Measurements from ENCODE around the gene A4GALT. TPM values are rescaled to one million over a fixed set of nuclear protein-coding genes. Genes with fewer than 3 reads are reported as not detected.

Gene A4GALT
- total and polyA plus RNA-seq, 2 of the 13 experiments (the other 11 are each of a cell fraction or from before 2014, with no cell fraction given), result 0.09 to 1.1 TPM

DNA sequence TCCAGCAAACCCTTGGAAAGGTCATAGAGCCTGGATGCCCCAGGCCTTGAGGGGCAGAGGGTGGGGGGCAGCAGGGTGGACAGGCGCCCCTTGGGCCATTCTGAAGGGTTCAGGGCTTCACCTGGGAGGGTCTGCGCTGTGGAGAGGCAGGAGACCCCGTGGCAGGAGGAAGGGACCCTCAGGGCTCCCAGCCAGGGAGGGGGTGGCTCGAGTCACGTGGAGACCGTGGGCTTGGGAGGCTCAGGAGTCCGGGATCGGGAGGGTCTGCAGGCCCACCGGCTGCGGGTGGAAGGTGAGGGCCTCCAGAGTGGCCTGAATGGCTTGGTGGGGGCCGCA is 48.5 kb upstream of the A4GALT start (continued):
- TF ChIP-seq, protein P1, sequence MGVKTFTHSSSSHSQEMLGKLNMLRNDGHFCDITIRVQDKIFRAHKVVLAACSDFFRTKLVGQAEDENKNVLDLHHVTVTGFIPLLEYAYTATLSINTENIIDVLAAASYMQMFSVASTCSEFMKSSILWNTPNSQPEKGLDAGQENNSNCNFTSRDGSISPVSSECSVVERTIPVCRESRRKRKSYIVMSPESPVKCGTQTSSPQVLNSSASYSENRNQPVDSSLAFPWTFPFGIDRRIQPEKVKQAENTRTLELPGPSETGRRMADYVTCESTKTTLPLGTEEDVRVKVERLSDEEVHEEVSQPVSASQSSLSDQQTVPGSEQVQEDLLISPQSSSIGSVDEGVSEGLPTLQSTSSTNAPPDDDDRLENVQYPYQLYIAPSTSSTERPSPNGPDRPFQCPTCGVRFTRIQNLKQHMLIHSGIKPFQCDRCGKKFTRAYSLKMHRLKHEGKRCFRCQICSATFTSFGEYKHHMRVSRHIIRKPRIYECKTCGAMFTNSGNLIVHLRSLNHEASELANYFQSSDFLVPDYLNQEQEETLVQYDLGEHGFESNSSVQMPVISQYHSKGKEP (CRISPR knock-in tag; IDR thresholded peaks at IDR 0.05), result no peak

DNA sequence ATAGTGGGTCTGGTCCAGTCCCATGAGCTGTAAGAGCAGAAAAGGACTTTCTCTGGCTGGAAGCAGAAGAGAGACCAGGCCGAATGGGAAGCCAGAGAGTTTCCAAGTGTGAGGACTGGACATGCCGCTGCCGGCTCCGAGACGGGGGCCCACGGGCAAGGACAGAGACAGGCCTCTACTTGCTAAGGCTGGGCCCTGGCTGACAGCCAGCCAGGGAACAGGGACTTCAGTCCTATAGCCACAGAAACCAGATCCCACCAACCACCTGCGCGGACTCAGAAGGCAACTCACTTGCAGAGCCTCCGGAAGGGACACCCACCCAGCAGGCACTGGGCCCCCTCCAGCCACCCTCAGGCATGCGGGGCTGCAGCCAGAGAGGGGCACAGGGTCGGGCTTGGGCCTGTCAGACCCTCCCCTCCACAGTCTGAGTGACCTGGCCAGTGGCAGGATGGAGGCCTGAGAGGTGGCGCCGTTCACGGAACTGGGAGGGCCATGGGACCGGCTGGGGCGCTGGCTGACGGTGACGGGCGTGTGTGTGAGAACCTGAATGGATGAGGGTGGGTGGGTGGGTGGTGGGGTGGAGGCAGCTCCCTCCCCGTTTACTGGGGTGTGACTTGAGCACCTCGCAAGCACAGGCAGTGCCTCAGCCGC is 47.8 kb upstream of the A4GALT start:
- no TSS peak for BruUV-seq (replicated peaks)
- DNase-seq (ENCODE audit: low spot score) (no peak), ATAC-seq (peak; percentile 12), FAIRE-seq (no peak)
- no peaks in the 10 kb centered on the region for H4K20me1 ChIP-seq (ENCODE audit: insufficient read depth, low read length)
- H3K27me3 ChIP-seq (ENCODE audit: control insufficient read depth in 1 of 2, insufficient read depth in 2 of 2, low read length in 2 of 2), result peaks cover 2 to 16% of the 10 kb centered on the region in 2 experiments; a peak in 3 of 5 replicates
- H3K9ac ChIP-seq (ENCODE audit: insufficient read depth, low read depth, low read length), result no peak overlapping the region
- H2AFZ ChIP-seq (ENCODE audit: low read length), result no peak overlapping the region
- POLR2A ChIA-PET, result no interaction called here
- no peaks in the 10 kb centered on the region for H3K79me2 ChIP-seq (ENCODE audit: insufficient read depth, low read length)
- peaks cover 80% of the 10 kb centered on the region for H3K4me1 ChIP-seq (ENCODE audit: insufficient read depth, low read length)
- WGBS (ENCODE audit: low lambda C conversion rate), result 52% methylated on average over 9 of the region's 22 CpGs
- no peaks in the 10 kb centered on the region for H3K36me3 ChIP-seq (replicated peaks in 1 of 2; ENCODE audit: control insufficient read depth in 1 of 2, insufficient read depth in 2 of 2, low read length in 2 of 2)
- CTCF ChIA-PET (ENCODE audit: low intra/inter-chr PET ratio, low total read pairs), result no interaction called here
- no peaks in the 10 kb centered on the region for H3K9me3 ChIP-seq (ENCODE audit: low read length)
- peak overlapping the region; percentile 61 for H3K4me2 ChIP-seq (ENCODE audit: low read depth, low read length)
- H3K27ac ChIP-seq (ENCODE audit: extremely low read length, insufficient read depth, low read length), result no peak overlapping the region
- in situ Hi-C loops (cut with HindIII; ENCODE audit: extremely low pct_ligation_motif_present, low pct_unique_long_range_greater_than_20kb), result no loop called here
- intact Hi-C loops (cut with micrococcal nuclease; ENCODE audit: unreplicated experiment), result no loop called here
- H3K4me3 ChIP-seq (replicated peaks in 1 of 3; ENCODE audit: insufficient read depth in 1 of 3, low read depth in 2 of 3, low read length in 3 of 3), result peak overlapping the region in 1 of 3 experiments; percentile 41; a peak in 1 of 6 replicates
- TF ChIP-seq MIER3 (CRISPR knock-in tag; IDR thresholded peaks at IDR 0.05; ENCODE audit: borderline replicate concordance), result no peak
- TF ChIP-seq, protein P2, sequence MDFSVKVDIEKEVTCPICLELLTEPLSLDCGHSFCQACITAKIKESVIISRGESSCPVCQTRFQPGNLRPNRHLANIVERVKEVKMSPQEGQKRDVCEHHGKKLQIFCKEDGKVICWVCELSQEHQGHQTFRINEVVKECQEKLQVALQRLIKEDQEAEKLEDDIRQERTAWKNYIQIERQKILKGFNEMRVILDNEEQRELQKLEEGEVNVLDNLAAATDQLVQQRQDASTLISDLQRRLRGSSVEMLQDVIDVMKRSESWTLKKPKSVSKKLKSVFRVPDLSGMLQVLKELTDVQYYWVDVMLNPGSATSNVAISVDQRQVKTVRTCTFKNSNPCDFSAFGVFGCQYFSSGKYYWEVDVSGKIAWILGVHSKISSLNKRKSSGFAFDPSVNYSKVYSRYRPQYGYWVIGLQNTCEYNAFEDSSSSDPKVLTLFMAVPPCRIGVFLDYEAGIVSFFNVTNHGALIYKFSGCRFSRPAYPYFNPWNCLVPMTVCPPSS (IDR thresholded peaks at IDR 0.05), result no peak
- TF ChIP-seq, protein P3, sequence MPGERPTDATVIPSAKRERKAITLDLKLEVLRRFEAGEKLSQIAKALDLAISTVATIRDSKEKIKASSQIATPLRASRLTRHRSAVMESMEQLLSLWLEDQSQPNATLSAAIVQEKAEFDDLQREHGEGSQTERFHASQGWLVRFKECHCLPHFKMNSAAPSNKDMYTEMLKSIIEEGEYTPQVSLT (CRISPR knock-in tag; IDR thresholded peaks at IDR 0.05; ENCODE audit: borderline replicate concordance, low read depth), result no peak
- TF ChIP-seq, protein P4, sequence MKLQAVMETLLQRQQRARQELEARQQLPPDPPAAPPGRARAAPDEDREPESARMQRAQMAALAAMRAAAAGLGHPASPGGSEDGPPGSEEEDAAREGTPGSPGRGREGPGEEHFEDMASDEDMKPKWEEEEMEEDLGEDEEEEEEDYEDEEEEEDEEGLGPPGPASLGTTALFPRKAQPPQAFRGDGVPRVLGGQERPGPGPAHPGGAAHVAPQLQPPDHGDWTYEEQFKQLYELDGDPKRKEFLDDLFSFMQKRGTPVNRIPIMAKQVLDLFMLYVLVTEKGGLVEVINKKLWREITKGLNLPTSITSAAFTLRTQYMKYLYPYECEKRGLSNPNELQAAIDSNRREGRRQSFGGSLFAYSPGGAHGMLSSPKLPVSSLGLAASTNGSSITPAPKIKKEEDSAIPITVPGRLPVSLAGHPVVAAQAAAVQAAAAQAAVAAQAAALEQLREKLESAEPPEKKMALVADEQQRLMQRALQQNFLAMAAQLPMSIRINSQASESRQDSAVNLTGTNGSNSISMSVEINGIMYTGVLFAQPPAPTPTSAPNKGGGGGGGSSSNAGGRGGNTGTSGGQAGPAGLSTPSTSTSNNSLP (IDR thresholded peaks at IDR 0.05; ENCODE audit: low read depth, low read length), result no peak
- 0 out of 2 replicates have a peak, but pooled peaks have one; percentile 9 for TF ChIP-seq GABPA (IDR thresholded peaks at IDR 0.05; ENCODE audit: low read depth, low read length)
- no peak for TF ChIP-seq GABPA (CRISPR knock-in tag; IDR thresholded peaks at IDR 0.05; ENCODE audit: low read depth)
- TF ChIP-seq, protein P5, sequence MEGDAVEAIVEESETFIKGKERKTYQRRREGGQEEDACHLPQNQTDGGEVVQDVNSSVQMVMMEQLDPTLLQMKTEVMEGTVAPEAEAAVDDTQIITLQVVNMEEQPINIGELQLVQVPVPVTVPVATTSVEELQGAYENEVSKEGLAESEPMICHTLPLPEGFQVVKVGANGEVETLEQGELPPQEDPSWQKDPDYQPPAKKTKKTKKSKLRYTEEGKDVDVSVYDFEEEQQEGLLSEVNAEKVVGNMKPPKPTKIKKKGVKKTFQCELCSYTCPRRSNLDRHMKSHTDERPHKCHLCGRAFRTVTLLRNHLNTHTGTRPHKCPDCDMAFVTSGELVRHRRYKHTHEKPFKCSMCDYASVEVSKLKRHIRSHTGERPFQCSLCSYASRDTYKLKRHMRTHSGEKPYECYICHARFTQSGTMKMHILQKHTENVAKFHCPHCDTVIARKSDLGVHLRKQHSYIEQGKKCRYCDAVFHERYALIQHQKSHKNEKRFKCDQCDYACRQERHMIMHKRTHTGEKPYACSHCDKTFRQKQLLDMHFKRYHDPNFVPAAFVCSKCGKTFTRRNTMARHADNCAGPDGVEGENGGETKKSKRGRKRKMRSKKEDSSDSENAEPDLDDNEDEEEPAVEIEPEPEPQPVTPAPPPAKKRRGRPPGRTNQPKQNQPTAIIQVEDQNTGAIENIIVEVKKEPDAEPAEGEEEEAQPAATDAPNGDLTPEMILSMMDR (CRISPR knock-in tag; IDR thresholded peaks at IDR 0.05), result 0 out of 2 replicates have a peak, but pooled peaks have one; percentile 7
- TF ChIP-seq, protein P6, sequence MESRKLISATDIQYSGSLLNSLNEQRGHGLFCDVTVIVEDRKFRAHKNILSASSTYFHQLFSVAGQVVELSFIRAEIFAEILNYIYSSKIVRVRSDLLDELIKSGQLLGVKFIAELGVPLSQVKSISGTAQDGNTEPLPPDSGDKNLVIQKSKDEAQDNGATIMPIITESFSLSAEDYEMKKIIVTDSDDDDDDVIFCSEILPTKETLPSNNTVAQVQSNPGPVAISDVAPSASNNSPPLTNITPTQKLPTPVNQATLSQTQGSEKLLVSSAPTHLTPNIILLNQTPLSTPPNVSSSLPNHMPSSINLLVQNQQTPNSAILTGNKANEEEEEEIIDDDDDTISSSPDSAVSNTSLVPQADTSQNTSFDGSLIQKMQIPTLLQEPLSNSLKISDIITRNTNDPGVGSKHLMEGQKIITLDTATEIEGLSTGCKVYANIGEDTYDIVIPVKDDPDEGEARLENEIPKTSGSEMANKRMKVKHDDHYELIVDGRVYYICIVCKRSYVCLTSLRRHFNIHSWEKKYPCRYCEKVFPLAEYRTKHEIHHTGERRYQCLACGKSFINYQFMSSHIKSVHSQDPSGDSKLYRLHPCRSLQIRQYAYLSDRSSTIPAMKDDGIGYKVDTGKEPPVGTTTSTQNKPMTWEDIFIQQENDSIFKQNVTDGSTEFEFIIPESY (CRISPR knock-in tag; IDR thresholded peaks at IDR 0.05), result peak; percentile 60; the same call in 1 of the 2 replicates
- TF ChIP-seq SOX5 (CRISPR knock-in tag; IDR thresholded peaks at IDR 0.05; ENCODE audit: borderline replicate concordance), result no peak
- no peak for TF ChIP-seq ZNF775 (CRISPR knock-in tag; IDR thresholded peaks at IDR 0.05; ENCODE audit: borderline replicate concordance)

All from HepG2 (cell line).